ENCODE measurements around the gene UAP1L1. TPM values are rescaled to one million over a fixed set of nuclear protein-coding genes. Genes with fewer than 3 reads are reported as not detected.

UAP1L1 gene
- total RNA-seq, 4 donors from 2014 or later, result 0.51 to 13.8 (median 5.3) TPM

DNA sequence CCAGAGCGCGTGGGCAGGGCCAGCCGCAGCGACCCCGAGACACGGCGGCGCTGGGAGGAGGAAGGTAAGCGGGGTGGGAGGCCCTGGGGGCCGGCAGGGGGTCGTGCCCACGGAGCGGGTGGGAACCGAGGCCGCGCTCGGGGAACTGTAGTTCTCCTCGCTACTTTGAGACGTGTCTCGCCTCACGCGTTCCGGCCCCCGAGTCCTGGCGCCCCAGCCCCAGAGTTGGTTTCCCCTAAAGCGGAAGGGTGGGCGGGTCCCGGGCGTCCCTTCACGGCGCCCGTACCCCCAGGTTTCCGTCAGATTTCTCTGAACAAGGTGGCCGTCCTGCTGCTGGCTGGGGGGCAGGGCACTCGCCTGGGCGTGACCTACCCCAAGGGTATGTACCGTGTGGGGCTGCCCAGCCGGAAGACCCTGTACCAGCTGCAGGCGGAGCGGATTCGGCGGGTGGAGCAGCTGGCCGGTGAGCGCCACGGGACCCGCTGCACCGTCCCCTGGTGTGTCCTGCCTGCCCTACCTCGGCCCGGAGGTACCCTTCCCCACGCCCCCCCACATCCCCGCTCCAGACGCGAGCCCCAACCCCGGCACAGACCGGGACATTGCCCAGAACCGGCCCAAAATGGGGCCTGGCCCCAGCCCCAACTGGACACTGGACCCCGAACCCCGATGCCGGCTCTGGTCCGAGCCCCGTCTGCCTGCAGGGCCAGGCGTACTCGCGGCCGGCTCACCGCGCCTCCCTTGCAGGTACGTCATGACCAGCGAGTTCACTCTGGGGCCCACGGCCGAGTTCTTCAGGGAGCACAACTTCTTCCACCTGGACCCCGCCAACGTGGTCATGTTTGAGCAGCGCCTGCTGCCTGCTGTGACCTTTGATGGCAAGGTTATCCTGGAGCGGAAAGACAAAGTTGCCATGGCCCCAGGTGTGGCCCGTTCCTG, 709 bp downstream of the UAP1L1 start:
- Histone ChIP-seq H3K9me3 (no peaks in the 10 kb centered on the region), H3K4me1 (peaks cover 0 to 7% of the 10 kb centered on the region in 2 donors), H3K36me3 (no peaks in the 10 kb centered on the region), H3K27me3 (no peaks in the 10 kb centered on the region), H3K4me3 (peak overlapping the region; percentile 41 to 47), H3K27ac (no peak overlapping the region)
- no peak for TF ChIP-seq CTCF (IDR thresholded peaks at IDR 0.05)
- no peak for TF ChIP-seq POLR2A (IDR thresholded peaks at IDR 0.05)
- intact Hi-C loops (cut with DNase I; ENCODE audit: low total_unique reads), result no loop called here
- peak in 1 of 2 donors; percentile 26 for DNase-seq

DNA sequence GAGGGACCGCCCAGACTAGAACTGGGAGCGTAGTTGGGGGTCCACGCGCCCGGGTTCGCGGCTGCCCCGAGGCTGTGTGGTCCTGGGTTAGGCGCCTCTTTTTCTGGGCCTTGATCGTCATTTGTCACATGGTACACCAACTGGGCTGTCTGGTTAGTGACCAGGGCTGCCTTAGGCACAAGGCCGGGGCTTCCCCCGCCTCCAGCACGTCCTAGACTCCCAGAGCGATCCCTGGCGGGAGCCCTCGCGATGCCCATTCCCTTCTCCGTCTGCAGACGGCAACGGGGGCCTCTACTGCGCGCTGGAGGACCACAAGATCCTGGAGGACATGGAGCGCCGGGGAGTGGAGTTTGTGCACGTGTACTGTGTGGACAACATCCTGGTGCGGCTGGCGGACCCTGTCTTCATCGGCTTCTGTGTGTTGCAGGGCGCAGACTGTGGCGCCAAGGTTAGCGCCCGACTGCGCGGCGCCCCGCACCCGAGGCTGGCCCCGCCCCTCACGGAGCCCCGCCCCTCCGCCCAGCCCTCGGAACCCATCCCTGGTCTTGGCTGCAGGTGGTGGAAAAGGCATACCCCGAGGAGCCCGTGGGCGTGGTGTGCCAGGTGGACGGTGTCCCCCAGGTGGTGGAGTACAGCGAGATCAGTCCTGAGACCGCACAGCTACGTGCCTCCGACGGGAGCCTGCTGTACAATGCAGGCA, 1.5 kb downstream of the UAP1L1 start:
- intact Hi-C loops (cut with DNase I; ENCODE audit: low total_unique reads), result no loop called here
- peak in 1 of 2 donors; percentile 16 for DNase-seq
- no peak overlapping the region for H3K27ac ChIP-seq
- H3K4me3 ChIP-seq, result no peak overlapping the region
- no peaks in the 10 kb centered on the region for H3K27me3 ChIP-seq
- no peaks in the 10 kb centered on the region for H3K9me3 ChIP-seq
- no peaks in the 10 kb centered on the region for H3K36me3 ChIP-seq
- TF ChIP-seq POLR2A (IDR thresholded peaks at IDR 0.05), result no peak
- TF ChIP-seq CTCF (IDR thresholded peaks at IDR 0.05), result no peak
- H3K4me1 ChIP-seq, result peaks cover 0 to 7% of the 10 kb centered on the region in 2 donors

- intact Hi-C loops (cut with DNase I; ENCODE audit: low total_unique reads), result no loop called here
- no peaks in the 10 kb centered on the region for H3K9me3 ChIP-seq
- H3K36me3 ChIP-seq, result no peaks in the 10 kb centered on the region
- DNase-seq, result no peak
- H3K27ac ChIP-seq, result no peak overlapping the region
- H3K4me3 ChIP-seq, result no peak overlapping the region
- H3K27me3 ChIP-seq, result no peaks in the 10 kb centered on the region
- no peak for TF ChIP-seq POLR2A (IDR thresholded peaks at IDR 0.05)
- no peak for TF ChIP-seq CTCF (IDR thresholded peaks at IDR 0.05)
- peaks cover 0 to 7% of the 10 kb centered on the region in 2 donors for H3K4me1 ChIP-seq
These were observed 2.1 kb downstream of the UAP1L1 start for GRCh38 chr9:137079401-137079787.

GRCh38 chr9:137080260-137081122, 3.2 kb downstream of the UAP1L1 start:
- H3K36me3 ChIP-seq, result no peaks in the 10 kb centered on the region
- intact Hi-C loops (cut with DNase I; ENCODE audit: low total_unique reads), result no loop called here
- no peak for TF ChIP-seq POLR2A (IDR thresholded peaks at IDR 0.05)
- no peak for TF ChIP-seq CTCF (IDR thresholded peaks at IDR 0.05)
- DNase-seq, result no peak
- H3K4me1 ChIP-seq, result peaks cover 0 to 8% of the 10 kb centered on the region in 2 donors
- no peak overlapping the region for H3K4me3 ChIP-seq
- H3K27ac ChIP-seq, result no peak overlapping the region
- no peaks in the 10 kb centered on the region for H3K27me3 ChIP-seq
- no peaks in the 10 kb centered on the region for H3K9me3 ChIP-seq
